ENCODE data around the gene TPCN1. TPM values are rescaled to one million over a fixed set of nuclear protein-coding genes. Genes with fewer than 3 reads are reported as not detected.
A peak's percentile ranks its signal among the peaks of the same experiment; 100 is the strongest.

TPCN1 gene
- total and polyA plus RNA-seq, 2 donors (not counting 1 experiment from before 2014, with no cell fraction given), result 17.2 to 17.8 TPM

DNA sequence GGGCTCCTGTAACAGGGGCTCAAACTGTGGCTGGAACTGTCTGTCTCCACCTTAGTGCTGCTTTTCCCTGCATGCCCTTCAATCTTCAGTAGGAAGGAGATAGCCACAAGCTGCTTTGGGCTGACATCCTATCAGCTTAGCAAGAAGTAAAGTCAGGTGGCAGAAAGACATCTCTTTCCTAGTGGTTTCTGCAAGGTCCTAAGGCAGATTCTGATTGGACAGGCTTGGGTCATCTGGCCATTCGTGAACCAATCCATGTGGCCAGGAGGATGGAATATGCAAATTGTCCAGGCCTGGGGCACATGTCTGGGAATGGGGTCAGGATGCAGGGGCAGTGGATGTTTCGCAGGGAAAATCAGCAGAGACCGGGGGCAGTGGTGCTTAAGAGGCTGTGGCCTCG lies 30.5 kb upstream of the TPCN1 start:
- TF ChIP-seq, protein P1, sequence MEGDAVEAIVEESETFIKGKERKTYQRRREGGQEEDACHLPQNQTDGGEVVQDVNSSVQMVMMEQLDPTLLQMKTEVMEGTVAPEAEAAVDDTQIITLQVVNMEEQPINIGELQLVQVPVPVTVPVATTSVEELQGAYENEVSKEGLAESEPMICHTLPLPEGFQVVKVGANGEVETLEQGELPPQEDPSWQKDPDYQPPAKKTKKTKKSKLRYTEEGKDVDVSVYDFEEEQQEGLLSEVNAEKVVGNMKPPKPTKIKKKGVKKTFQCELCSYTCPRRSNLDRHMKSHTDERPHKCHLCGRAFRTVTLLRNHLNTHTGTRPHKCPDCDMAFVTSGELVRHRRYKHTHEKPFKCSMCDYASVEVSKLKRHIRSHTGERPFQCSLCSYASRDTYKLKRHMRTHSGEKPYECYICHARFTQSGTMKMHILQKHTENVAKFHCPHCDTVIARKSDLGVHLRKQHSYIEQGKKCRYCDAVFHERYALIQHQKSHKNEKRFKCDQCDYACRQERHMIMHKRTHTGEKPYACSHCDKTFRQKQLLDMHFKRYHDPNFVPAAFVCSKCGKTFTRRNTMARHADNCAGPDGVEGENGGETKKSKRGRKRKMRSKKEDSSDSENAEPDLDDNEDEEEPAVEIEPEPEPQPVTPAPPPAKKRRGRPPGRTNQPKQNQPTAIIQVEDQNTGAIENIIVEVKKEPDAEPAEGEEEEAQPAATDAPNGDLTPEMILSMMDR (conservative IDR thresholded peaks at IDR 0.05 in 1 of 2, IDR thresholded peaks at IDR 0.05 in 1 of 2; ENCODE audit: low read depth in 1 of 2, low read length in 2 of 2), result no peak
- TF ChIP-seq EZH2 (IDR thresholded peaks at IDR 0.05; ENCODE audit: low read length, missing control alignments), result no peak
- Histone ChIP-seq H3K27me3 (ENCODE audit: control insufficient read depth, insufficient read depth, low read length) (no peaks in the 10 kb centered on the region), H3K36me3 (ENCODE audit: control insufficient read depth, insufficient read depth, low read length) (peaks cover 4% of the 10 kb centered on the region), H3K79me2 (ENCODE audit: control insufficient read depth, insufficient read depth, low read length) (peaks cover 7% of the 10 kb centered on the region), H3K4me1 (ENCODE audit: control insufficient read depth, extremely low read depth, insufficient read depth, low read length) (peaks cover 21% of the 10 kb centered on the region), H3K27ac (ENCODE audit: insufficient read depth, low read length) (no peak overlapping the region), H3K4me2 (ENCODE audit: extremely low read depth, insufficient read depth, low read length) (no peak overlapping the region), H4K20me1 (ENCODE audit: control insufficient read depth, extremely low read depth, insufficient read depth, low read length) (no peaks in the 10 kb centered on the region), H3K9me3 (ENCODE audit: control insufficient read depth, insufficient read depth, low read depth, low read length) (no peaks in the 10 kb centered on the region), H3K4me3 (replicated peaks in 1 of 4; ENCODE audit: control extremely low read depth in 1 of 4, insufficient read depth in 1 of 4, low read depth in 3 of 4, low read length in 4 of 4) (no peak overlapping the region), H3K9ac (ENCODE audit: insufficient read depth, low read length) (no peak overlapping the region), H2AFZ (ENCODE audit: low read length) (no peak overlapping the region)
- DNase-seq (ENCODE audit: low read depth in 2 of 2), result peak; percentile 42 to 57

DNA sequence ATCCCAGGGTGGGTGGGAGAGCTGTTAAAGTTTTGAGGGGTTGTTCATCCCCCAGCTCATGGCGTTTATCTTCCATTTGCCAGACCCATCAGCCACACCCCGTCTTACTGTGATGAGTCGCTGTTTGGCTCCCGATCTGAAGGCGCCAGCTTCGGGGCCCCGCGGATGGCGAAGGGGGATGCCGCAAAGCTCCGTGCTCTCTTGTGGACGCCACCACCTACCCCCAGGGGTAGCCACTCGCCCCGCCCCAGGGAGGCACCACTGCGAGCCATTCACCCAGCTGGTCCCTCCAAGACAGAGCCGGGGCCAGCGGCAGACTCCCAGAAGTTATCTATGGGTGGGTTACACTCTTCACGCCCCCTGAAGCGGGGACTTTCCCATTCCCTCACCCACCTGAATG lies 30.0 kb upstream of the TPCN1 start:
- Histone ChIP-seq H3K4me2 (ENCODE audit: extremely low read depth, insufficient read depth, low read length) (no peak overlapping the region), H3K4me1 (ENCODE audit: control insufficient read depth, extremely low read depth, insufficient read depth, low read length) (peaks cover 21% of the 10 kb centered on the region), H3K4me3 (replicated peaks in 1 of 4; ENCODE audit: control extremely low read depth in 1 of 4, insufficient read depth in 1 of 4, low read depth in 3 of 4, low read length in 4 of 4) (no peak overlapping the region), H3K27ac (ENCODE audit: insufficient read depth, low read length) (no peak overlapping the region), H3K36me3 (ENCODE audit: control insufficient read depth, insufficient read depth, low read length) (peaks cover 4% of the 10 kb centered on the region), H3K27me3 (ENCODE audit: control insufficient read depth, insufficient read depth, low read length) (no peaks in the 10 kb centered on the region), H3K9ac (ENCODE audit: insufficient read depth, low read length) (no peak overlapping the region), H4K20me1 (ENCODE audit: control insufficient read depth, extremely low read depth, insufficient read depth, low read length) (no peaks in the 10 kb centered on the region), H3K9me3 (ENCODE audit: control insufficient read depth, insufficient read depth, low read depth, low read length) (no peaks in the 10 kb centered on the region), H3K79me2 (ENCODE audit: control insufficient read depth, insufficient read depth, low read length) (peaks cover 5% of the 10 kb centered on the region), H2AFZ (ENCODE audit: low read length) (no peak overlapping the region)
- DNase-seq (ENCODE audit: low read depth in 2 of 2), result no peak
- TF ChIP-seq, protein P1 (conservative IDR thresholded peaks at IDR 0.05 in 1 of 2, IDR thresholded peaks at IDR 0.05 in 1 of 2; ENCODE audit: low read depth in 1 of 2, low read length in 2 of 2), result no peak
- TF ChIP-seq EZH2 (IDR thresholded peaks at IDR 0.05; ENCODE audit: low read length, missing control alignments), result no peak

DNA sequence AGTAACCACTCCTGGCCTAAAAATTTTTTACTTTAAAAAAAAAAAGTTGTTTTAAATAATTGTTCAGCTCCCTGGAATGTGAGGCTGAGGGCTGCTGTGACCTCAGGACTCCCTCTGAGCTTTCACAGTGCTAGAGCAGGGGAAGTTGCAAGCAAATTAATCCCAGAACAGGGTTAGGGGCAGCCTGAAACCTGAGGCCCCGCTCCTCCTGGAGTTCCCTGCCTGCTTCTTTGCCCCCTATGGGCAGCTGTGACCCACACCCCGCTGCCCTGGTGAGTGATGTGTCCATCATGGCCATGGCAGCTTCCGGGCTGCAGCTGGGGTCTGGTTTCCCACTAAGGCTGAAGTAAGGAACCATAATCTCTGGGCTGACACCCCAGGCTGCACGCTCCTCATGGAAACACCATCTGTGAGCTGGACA lies 26.3 kb upstream of the TPCN1 start:
- Histone ChIP-seq H3K36me3 (ENCODE audit: control insufficient read depth, insufficient read depth, low read length) (peaks cover 2% of the 10 kb centered on the region), H2AFZ (ENCODE audit: low read length) (no peak overlapping the region), H3K4me1 (ENCODE audit: control insufficient read depth, extremely low read depth, insufficient read depth, low read length) (peaks cover 13% of the 10 kb centered on the region), H3K4me3 (replicated peaks in 1 of 4; ENCODE audit: control extremely low read depth in 1 of 4, insufficient read depth in 1 of 4, low read depth in 3 of 4, low read length in 4 of 4) (no peak overlapping the region), H3K79me2 (ENCODE audit: control insufficient read depth, insufficient read depth, low read length) (no peaks in the 10 kb centered on the region), H3K4me2 (ENCODE audit: extremely low read depth, insufficient read depth, low read length) (peak overlapping the region; percentile 16), H4K20me1 (ENCODE audit: control insufficient read depth, extremely low read depth, insufficient read depth, low read length) (no peaks in the 10 kb centered on the region), H3K27me3 (ENCODE audit: control insufficient read depth, insufficient read depth, low read length) (no peaks in the 10 kb centered on the region), H3K27ac (ENCODE audit: insufficient read depth, low read length) (peak overlapping the region; percentile 59), H3K9me3 (ENCODE audit: control insufficient read depth, insufficient read depth, low read depth, low read length) (no peaks in the 10 kb centered on the region), H3K9ac (ENCODE audit: insufficient read depth, low read length) (no peak overlapping the region)
- TF ChIP-seq, protein P1 (conservative IDR thresholded peaks at IDR 0.05 in 1 of 2, IDR thresholded peaks at IDR 0.05 in 1 of 2; ENCODE audit: low read depth in 1 of 2, low read length in 2 of 2), result no peak
- TF ChIP-seq EZH2 (IDR thresholded peaks at IDR 0.05; ENCODE audit: low read length, missing control alignments), result no peak
- DNase-seq (ENCODE audit: low read depth in 2 of 2), result peak; percentile 42 to 85
